Measurements from ENCODE around the gene CNTNAP1.

DNA sequence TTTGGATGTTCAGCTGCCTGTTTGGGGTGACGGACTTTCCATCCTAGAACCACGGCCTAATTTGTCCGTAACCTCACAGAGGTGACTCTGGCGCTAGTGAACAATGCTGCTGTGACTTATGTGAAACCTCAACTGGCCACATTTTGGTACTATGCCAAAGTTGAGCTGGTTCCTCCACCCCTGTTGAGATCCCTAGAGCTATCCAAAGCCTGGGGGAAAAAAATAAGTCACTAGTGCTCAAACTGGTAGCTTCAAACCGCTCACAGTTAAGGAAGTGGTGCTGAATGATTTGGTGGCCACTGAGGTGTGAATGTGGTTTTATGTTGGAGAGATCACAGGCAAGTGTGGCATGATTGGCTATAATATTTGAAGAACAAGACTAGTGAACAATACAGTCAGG, 34.6 kb upstream of the CNTNAP1 start:
- TF ChIP-seq, protein P1, sequence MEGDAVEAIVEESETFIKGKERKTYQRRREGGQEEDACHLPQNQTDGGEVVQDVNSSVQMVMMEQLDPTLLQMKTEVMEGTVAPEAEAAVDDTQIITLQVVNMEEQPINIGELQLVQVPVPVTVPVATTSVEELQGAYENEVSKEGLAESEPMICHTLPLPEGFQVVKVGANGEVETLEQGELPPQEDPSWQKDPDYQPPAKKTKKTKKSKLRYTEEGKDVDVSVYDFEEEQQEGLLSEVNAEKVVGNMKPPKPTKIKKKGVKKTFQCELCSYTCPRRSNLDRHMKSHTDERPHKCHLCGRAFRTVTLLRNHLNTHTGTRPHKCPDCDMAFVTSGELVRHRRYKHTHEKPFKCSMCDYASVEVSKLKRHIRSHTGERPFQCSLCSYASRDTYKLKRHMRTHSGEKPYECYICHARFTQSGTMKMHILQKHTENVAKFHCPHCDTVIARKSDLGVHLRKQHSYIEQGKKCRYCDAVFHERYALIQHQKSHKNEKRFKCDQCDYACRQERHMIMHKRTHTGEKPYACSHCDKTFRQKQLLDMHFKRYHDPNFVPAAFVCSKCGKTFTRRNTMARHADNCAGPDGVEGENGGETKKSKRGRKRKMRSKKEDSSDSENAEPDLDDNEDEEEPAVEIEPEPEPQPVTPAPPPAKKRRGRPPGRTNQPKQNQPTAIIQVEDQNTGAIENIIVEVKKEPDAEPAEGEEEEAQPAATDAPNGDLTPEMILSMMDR (IDR thresholded peaks at IDR 0.05), result no peak
- no peak for TF ChIP-seq POLR2A (IDR thresholded peaks at IDR 0.05)
- TF ChIP-seq EP300 (IDR thresholded peaks at IDR 0.05), result no peak

Measured in stomach (tissue), 4 donors.